Subcutaneous abdominal adipose tissue (tissue), 5 donors: ENCODE measurements around the gene LRMDA.

Experiments used
- H3K27ac ChIP-seq: one replicate; pipeline ENCODE4 v1.7.0; 2013; ENCODE audit warnings: low read depth, mild to moderate bottlenecking, inconsistent platforms, low read length, moderate library complexity
- H3K27me3 ChIP-seq, 5 donors: one replicate each; pipeline ENCODE4 v1.7.0; 2013; ENCODE audit warnings: low read length in 5 of 5, inconsistent platforms in 1 of 5; ENCODE audit not compliant: control insufficient read depth in 5 of 5, insufficient read depth in 4 of 5
- H3K36me3 ChIP-seq, 5 donors: one replicate each; pipeline ENCODE4 v1.7.0; 2013; ENCODE audit warnings: low read length in 5 of 5; ENCODE audit not compliant: control insufficient read depth in 5 of 5, insufficient read depth in 5 of 5
- H3K4me1 ChIP-seq, 5 donors: one replicate each; pipeline ENCODE4 v1.7.0; 2013; ENCODE audit warnings: low read length in 5 of 5, mild to moderate bottlenecking in 3 of 5, moderate library complexity in 1 of 5; ENCODE audit not compliant: control insufficient read depth in 5 of 5, insufficient read depth in 5 of 5
- H3K4me3 ChIP-seq, 5 donors: one replicate each; pipeline ENCODE4 v1.7.0; 2013; ENCODE audit warnings: low read length in 5 of 5, low read depth in 1 of 5
- H3K9ac ChIP-seq, 5 donors: one replicate each; pipeline ENCODE4 v1.7.0; 2013; ENCODE audit warnings: low read length in 5 of 5, mild to moderate bottlenecking in 4 of 5, moderate library complexity in 3 of 5
- H3K9me3 ChIP-seq, 5 donors: one replicate each; pipeline ENCODE4 v1.7.0; 2013; ENCODE audit warnings: low read length in 5 of 5; ENCODE audit not compliant: control insufficient read depth in 5 of 5
- donor health status: healthy.
- donor health status: healthy.
- donor health status: healthy.
- donor health status: healthy.
- donor health status: healthy.

LRMDA gene

GRCh38 chr10:75928231-75928630, 496.8 kb downstream of the LRMDA start:
- H3K9ac ChIP-seq: no peak overlapping the region
- no peaks in the 10 kb centered on the region for H3K4me1 ChIP-seq
- H3K9me3 ChIP-seq: no peaks in the 10 kb centered on the region
- no peaks in the 10 kb centered on the region for H3K36me3 ChIP-seq
- no peak overlapping the region for H3K4me3 ChIP-seq
- no peak overlapping the region for H3K27ac ChIP-seq
- H3K27me3 ChIP-seq: no peaks in the 10 kb centered on the region

GRCh38 chr10:75929630-75930161, 498.3 kb downstream of the LRMDA start:
- H3K27me3 ChIP-seq: no peaks in the 10 kb centered on the region
- no peaks in the 10 kb centered on the region for H3K36me3 ChIP-seq
- H3K27ac ChIP-seq: no peak overlapping the region
- H3K9me3 ChIP-seq: no peaks in the 10 kb centered on the region
- no peak overlapping the region for H3K4me3 ChIP-seq
- H3K9ac ChIP-seq: no peak overlapping the region
- no peaks in the 10 kb centered on the region for H3K4me1 ChIP-seq

- Histone ChIP-seq H3K9me3 (no peaks in the 10 kb centered on the region), H3K27me3 (no peaks in the 10 kb centered on the region), H3K9ac (no peak overlapping the region), H3K4me1 (peaks cover 0 to 14% (median 9%) of the 10 kb centered on the region in 5 donors), H3K36me3 (no peaks in the 10 kb centered on the region), H3K27ac (no peak overlapping the region), H3K4me3 (no peak overlapping the region)
Observed at GRCh38 chr10:75932921-75933320, 501.5 kb downstream of the LRMDA start.

GRCh38 chr10:75935240-75935639, 503.8 kb downstream of the LRMDA start:
- no peak overlapping the region for H3K9ac ChIP-seq
- H3K9me3 ChIP-seq: no peaks in the 10 kb centered on the region
- no peaks in the 10 kb centered on the region for H3K36me3 ChIP-seq
- peaks cover 0 to 14% (median 9%) of the 10 kb centered on the region in 5 donors for H3K4me1 ChIP-seq
- H3K4me3 ChIP-seq: no peak overlapping the region
- H3K27ac ChIP-seq: no peak overlapping the region
- no peaks in the 10 kb centered on the region for H3K27me3 ChIP-seq

GRCh38 chr10:75935650-75936400, 504.4 kb downstream of the LRMDA start:
- Histone ChIP-seq H3K4me3 (no peak overlapping the region), H3K9ac (no peak overlapping the region), H3K9me3 (no peaks in the 10 kb centered on the region), H3K36me3 (no peaks in the 10 kb centered on the region), H3K27me3 (no peaks in the 10 kb centered on the region), H3K27ac (no peak overlapping the region), H3K4me1 (peaks cover 0 to 14% (median 9%) of the 10 kb centered on the region in 5 donors)

GRCh38 chr10:75936841-75937240, 505.4 kb downstream of the LRMDA start:
- Histone ChIP-seq H3K36me3 (no peaks in the 10 kb centered on the region), H3K9me3 (no peaks in the 10 kb centered on the region), H3K9ac (no peak overlapping the region), H3K27ac (no peak overlapping the region), H3K4me1 (peaks cover 0 to 14% (median 9%) of the 10 kb centered on the region in 5 donors), H3K27me3 (no peaks in the 10 kb centered on the region), H3K4me3 (no peak overlapping the region)

- peaks cover 0 to 14% (median 9%) of the 10 kb centered on the region in 5 donors for H3K4me1 ChIP-seq
- H3K4me3 ChIP-seq: no peak overlapping the region
- H3K9ac ChIP-seq: no peak overlapping the region
- H3K27ac ChIP-seq: no peak overlapping the region
- no peaks in the 10 kb centered on the region for H3K27me3 ChIP-seq
- no peaks in the 10 kb centered on the region for H3K9me3 ChIP-seq
- no peaks in the 10 kb centered on the region for H3K36me3 ChIP-seq
Observed at GRCh38 chr10:75937823-75938222, 506.4 kb downstream of the LRMDA start.

- Histone ChIP-seq H3K36me3 (no peaks in the 10 kb centered on the region), H3K9me3 (peaks cover 0 to under 1% (median 0%) of the 10 kb centered on the region in 5 donors), H3K9ac (no peak overlapping the region), H3K4me1 (peaks cover 0 to 14% (median 9%) of the 10 kb centered on the region in 5 donors), H3K27ac (no peak overlapping the region), H3K27me3 (no peaks in the 10 kb centered on the region), H3K4me3 (no peak overlapping the region)
Observed at GRCh38 chr10:75938380-75939122, 507.1 kb downstream of the LRMDA start.

- Histone ChIP-seq H3K36me3 (no peaks in the 10 kb centered on the region), H3K4me3 (no peak overlapping the region), H3K27ac (no peak overlapping the region), H3K9ac (no peak overlapping the region), H3K9me3 (peaks cover 0 to 2% (median 0%) of the 10 kb centered on the region in 5 donors), H3K4me1 (peaks cover 0 to 14% (median 9%) of the 10 kb centered on the region in 5 donors), H3K27me3 (no peaks in the 10 kb centered on the region)
Observed at GRCh38 chr10:75939541-75939940, 508.1 kb downstream of the LRMDA start.

GRCh38 chr10:75940742-75941141, 509.3 kb downstream of the LRMDA start:
- H3K36me3 ChIP-seq: no peaks in the 10 kb centered on the region
- peaks cover 0 to 13% (median 8%) of the 10 kb centered on the region in 5 donors for H3K4me1 ChIP-seq
- H3K9me3 ChIP-seq: peaks cover 0 to 2% (median 0%) of the 10 kb centered on the region in 5 donors
- no peak overlapping the region for H3K27ac ChIP-seq
- no peaks in the 10 kb centered on the region for H3K27me3 ChIP-seq
- H3K9ac ChIP-seq: no peak overlapping the region
- no peak overlapping the region for H3K4me3 ChIP-seq
